Smooth muscle cell (in vitro differentiated cells): ENCODE results near the gene PXYLP1. TPM values are rescaled to one million over a fixed set of nuclear protein-coding genes. Genes with fewer than 3 reads are reported as not detected.
A peak's percentile ranks its signal among the peaks of the same experiment; 100 is the strongest.

Source experiments
- DNase-seq: peaks from one replicate; lab custom pipeline; 2025; ENCODE audit not compliant: unreplicated experiment; lab: John Stamatoyannopoulos, UW
- H2AFZ ChIP-seq: fragments of 200-600 bp; sonication (generic); 2 replicates; pipeline ENCODE4 v1.6.0; 2016; ENCODE audit warnings: antibody characterized with exemption, low read depth, mild to moderate bottlenecking
- H3F3A ChIP-seq: fragments of 200-600 bp; sonication (generic); 2 replicates; pipeline ENCODE4 v1.6.0; 2017; ENCODE audit warnings: antibody characterized with exemption, low read depth
- H3K27ac ChIP-seq: fragments of 200-600 bp; sonication (generic); 2 replicates; pipeline ENCODE4 v1.5.1; 2016; ENCODE audit warnings: low read depth, mild to moderate bottlenecking
- H3K27me3 ChIP-seq: fragments of 200-600 bp; sonication (generic); 2 replicates; pipeline ENCODE4 v1.6.1; 2016; ENCODE audit warnings: low read depth, mild to moderate bottlenecking
- H3K36me3 ChIP-seq: fragments of 200-600 bp; sonication (generic); 2 replicates; pipeline ENCODE4 v1.5.1; 2016; ENCODE audit warnings: low read depth
- H3K4me1 ChIP-seq: fragments of 200-600 bp; sonication (generic); 2 replicates; pipeline ENCODE4 v1.5.1; 2016; ENCODE audit warnings: low read depth
- H3K4me2 ChIP-seq: fragments of 200-600 bp; sonication (generic); 2 replicates; pipeline ENCODE4 v1.6.0; 2016; ENCODE audit warnings: mild to moderate bottlenecking
- H3K4me3 ChIP-seq: fragments of 200-600 bp; sonication (generic); 2 replicates; pipeline ENCODE4 v1.5.1; 2016; ENCODE audit warnings: mild to moderate bottlenecking
- H3K79me2 ChIP-seq: fragments of 200-600 bp; sonication (generic); 2 replicates; pipeline ENCODE4 v1.6.0; 2016; ENCODE audit warnings: low read depth, mild to moderate bottlenecking
- H3K9ac ChIP-seq: fragments of 200-600 bp; sonication (generic); 2 replicates; pipeline ENCODE4 v1.6.0; 2016; ENCODE audit warnings: low read depth
- H3K9me3 ChIP-seq: fragments of 200-600 bp; sonication (generic); replicated peaks from 2 replicates; pipeline ENCODE4 v1.5.1; 2016; ENCODE audit warnings: low read depth
- H4K20me1 ChIP-seq: fragments of 200-600 bp; sonication (generic); 2 replicates; pipeline ENCODE4 v1.6.0; 2016; ENCODE audit warnings: low read depth
- WGBS: methylation state at CpG from one replicate; pipeline ENCODE4 v1.1.7; 2016; ENCODE audit warnings: low lambda C conversion rate; 5-methylcytosine and 5-hydroxymethylcytosine counted together
- polyA plus RNA-seq: library from polyadenylated mRNA; unstranded; fragments of >200 nt; fragmentation: Nextera tagmentation; extraction: Ambion mirVana; gene quantifications from 2 replicates; pipeline ENCODE4 v1.2.1, GENCODE V29; 2016
- total RNA-seq: library from RNA; depleted of rRNA; stranded (reverse); fragments of >200 nt; gene quantifications from 2 replicates; pipeline ENCODE4 v1.2.3, GENCODE V29; 2014
- TF ChIP-seq, protein P1 (sequence below): fragments of 200-600 bp; sonication (generic); IDR thresholded peaks from 2 replicates; pipeline ENCODE4 v1.5.1; 2017; ENCODE audit warnings: borderline replicate concordance, mild to moderate bottlenecking, antibody characterized with exemption; ENCODE audit not compliant: insufficient read depth, poor library complexity, severe bottlenecking

Gene PXYLP1
- total and polyA plus RNA-seq, 2 experiments from 2014 or later = 3.3 to 5.6 TPM

GRCh38 chr3:141191097-141191749 is 40.4 kb upstream of the PXYLP1 start:
- Histone ChIP-seq H3K4me1 (no peaks in the 10 kb centered on the region), H2AFZ (no peak overlapping the region), H3K27ac (no peak overlapping the region), H3K9ac (no peak overlapping the region), H3K4me3 (no peak overlapping the region), H3K79me2 (no peaks in the 10 kb centered on the region), H3K36me3 (no peaks in the 10 kb centered on the region), H3K27me3 (no peaks in the 10 kb centered on the region), H4K20me1 (no peaks in the 10 kb centered on the region), H3K9me3 (no peaks in the 10 kb centered on the region), H3K4me2 (no peak overlapping the region), H3F3A (no peaks in the 10 kb centered on the region)
- TF ChIP-seq, protein P1, sequence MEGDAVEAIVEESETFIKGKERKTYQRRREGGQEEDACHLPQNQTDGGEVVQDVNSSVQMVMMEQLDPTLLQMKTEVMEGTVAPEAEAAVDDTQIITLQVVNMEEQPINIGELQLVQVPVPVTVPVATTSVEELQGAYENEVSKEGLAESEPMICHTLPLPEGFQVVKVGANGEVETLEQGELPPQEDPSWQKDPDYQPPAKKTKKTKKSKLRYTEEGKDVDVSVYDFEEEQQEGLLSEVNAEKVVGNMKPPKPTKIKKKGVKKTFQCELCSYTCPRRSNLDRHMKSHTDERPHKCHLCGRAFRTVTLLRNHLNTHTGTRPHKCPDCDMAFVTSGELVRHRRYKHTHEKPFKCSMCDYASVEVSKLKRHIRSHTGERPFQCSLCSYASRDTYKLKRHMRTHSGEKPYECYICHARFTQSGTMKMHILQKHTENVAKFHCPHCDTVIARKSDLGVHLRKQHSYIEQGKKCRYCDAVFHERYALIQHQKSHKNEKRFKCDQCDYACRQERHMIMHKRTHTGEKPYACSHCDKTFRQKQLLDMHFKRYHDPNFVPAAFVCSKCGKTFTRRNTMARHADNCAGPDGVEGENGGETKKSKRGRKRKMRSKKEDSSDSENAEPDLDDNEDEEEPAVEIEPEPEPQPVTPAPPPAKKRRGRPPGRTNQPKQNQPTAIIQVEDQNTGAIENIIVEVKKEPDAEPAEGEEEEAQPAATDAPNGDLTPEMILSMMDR = no peak
- DNase-seq = no peak
- 95% methylated on average over 2 of the region's 2 CpGs for WGBS

DNA sequence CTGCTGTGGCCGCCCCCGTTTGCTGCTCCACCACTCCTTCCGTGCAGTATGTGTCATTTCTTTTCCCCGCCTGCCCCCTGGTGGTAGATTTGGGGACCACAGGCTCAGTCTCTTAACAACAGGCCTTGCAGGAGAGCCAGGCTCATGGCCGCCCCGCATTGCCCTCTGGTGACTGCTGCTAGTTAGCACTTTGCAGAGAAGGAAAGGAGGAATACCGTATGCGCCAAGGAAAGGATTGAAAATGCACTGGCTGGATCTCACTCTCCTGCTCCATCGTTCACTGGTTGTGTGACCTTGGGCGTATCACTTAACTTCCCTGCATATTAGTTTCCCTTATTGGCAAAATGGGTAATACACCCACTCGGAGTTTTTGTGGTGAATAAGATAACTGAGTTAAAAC is 39.3 kb upstream of the PXYLP1 start:
- WGBS = 10% methylated on average over 11 of the region's 11 CpGs
- Histone ChIP-seq H3K4me1 (no peaks in the 10 kb centered on the region), H3K4me3 (no peak overlapping the region), H3F3A (no peaks in the 10 kb centered on the region), H4K20me1 (no peaks in the 10 kb centered on the region), H3K9me3 (no peaks in the 10 kb centered on the region), H3K36me3 (no peaks in the 10 kb centered on the region), H3K79me2 (no peaks in the 10 kb centered on the region), H3K4me2 (no peak overlapping the region), H3K27ac (no peak overlapping the region), H3K9ac (no peak overlapping the region), H3K27me3 (no peaks in the 10 kb centered on the region), H2AFZ (no peak overlapping the region)
- DNase-seq = peak; percentile 98
- TF ChIP-seq, protein P1 = peak; percentile 99

GRCh38 chr3:141193066-141193830 is 38.4 kb upstream of the PXYLP1 start:
- TF ChIP-seq, protein P1 = no peak
- H2AFZ ChIP-seq = no peak overlapping the region
- no peak overlapping the region for H3K9ac ChIP-seq
- H3K4me3 ChIP-seq = no peak overlapping the region
- H3K9me3 ChIP-seq = no peaks in the 10 kb centered on the region
- H3K27me3 ChIP-seq = no peaks in the 10 kb centered on the region
- H3K4me1 ChIP-seq = no peaks in the 10 kb centered on the region
- no peak overlapping the region for H3K4me2 ChIP-seq
- no peaks in the 10 kb centered on the region for H3K79me2 ChIP-seq
- no peaks in the 10 kb centered on the region for H3K36me3 ChIP-seq
- no peaks in the 10 kb centered on the region for H3F3A ChIP-seq
- H4K20me1 ChIP-seq = no peaks in the 10 kb centered on the region
- no peak for DNase-seq
- H3K27ac ChIP-seq = no peak overlapping the region
- WGBS = 89% methylated on average over 13 of the region's 13 CpGs
